Testis (tissue), 3 donors: ENCODE results near the gene CDH4. TPM values are rescaled to one million over a fixed set of nuclear protein-coding genes. Genes with fewer than 3 reads are reported as not detected.

Experiments
- DNase-seq: peaks from one replicate; pipeline ENCODE4 v3.0.0-alpha.2; 2019
- H3K27ac ChIP-seq, 2 donors: fragments of 200-600 bp; sonication (generic); one replicate each; pipeline ENCODE4 v1.5.1; 2019
- H3K27me3 ChIP-seq: fragments of 200-600 bp; sonication (generic); one replicate; pipeline ENCODE4 v1.5.1; 2019
- H3K36me3 ChIP-seq: fragments of 200-600 bp; sonication (generic); one replicate; pipeline ENCODE4 v1.5.1; 2017; ENCODE audit warnings: low read depth; ENCODE audit errors: missing control alignments
- H3K4me1 ChIP-seq: fragments of 200-600 bp; sonication (generic); one replicate; pipeline ENCODE4 v1.5.1; 2019
- H3K4me3 ChIP-seq, 2 donors: fragments of 200-600 bp; sonication (generic); one replicate each; pipeline ENCODE4 v1.5.1; 2017 to 2019
- H3K9me3 ChIP-seq: fragments of 200-600 bp; sonication (generic); one replicate; pipeline ENCODE4 v1.5.1; 2017
- POLR2A ChIP-seq: fragments of 450-650 bp; IDR thresholded peaks from one replicate; pipeline ENCODE4 v1.6.1; 2017; ENCODE audit warnings: antibody characterized with exemption, mild to moderate bottlenecking, moderate library complexity
- WGBS, 2 donors: methylation state at CpG; one replicate each; pipeline ENCODE4 v1.1.5; 2018; 5-methylcytosine and 5-hydroxymethylcytosine counted together
- intact Hi-C: fragments of 100-400 bp; cut with DNase I; formaldehyde crosslinking; loops from one replicate; pipeline ENCODE4 v1.15.1; 2023; ENCODE audit warnings: low total_unique reads
- polyA plus RNA-seq: library from polyadenylated mRNA; stranded (reverse); fragments of 350-450 nt; fragmentation: Illumina TruSeq; extraction: RNeasy Lipid Tissue Mini Kit (QIAGEN cat#74804); gene quantifications from one replicate; pipeline ENCODE4 v1.2.3, GENCODE V29; 2014; ENCODE audit warnings: low read depth, low replicate concordance; ENCODE audit not compliant: insufficient read depth
- total RNA-seq, 2 donors: library from RNA; depleted of rRNA; stranded (reverse); fragments of >200 nt; gene quantifications; one replicate each; pipeline ENCODE4 v1.2.3, GENCODE V29; 2016
- TF ChIP-seq, protein P1 (sequence below), 3 experiments: fragments of 450-650 bp in 2 of 3; fragments of 200-600 bp in 1 of 3; sonication (generic) in 1 of 3; IDR thresholded peaks; one replicate each; pipeline ENCODE4 v1.5.1; 2016 to 2019; ENCODE audit warnings: antibody characterized with exemption in 3 of 3, mild to moderate bottlenecking in 2 of 3, moderate library complexity in 1 of 3

CDH4 gene
- total and polyA plus RNA-seq, 3 donors from 2014 or later, result 1.4 to 3.3 (median 1.9) TPM

DNA sequence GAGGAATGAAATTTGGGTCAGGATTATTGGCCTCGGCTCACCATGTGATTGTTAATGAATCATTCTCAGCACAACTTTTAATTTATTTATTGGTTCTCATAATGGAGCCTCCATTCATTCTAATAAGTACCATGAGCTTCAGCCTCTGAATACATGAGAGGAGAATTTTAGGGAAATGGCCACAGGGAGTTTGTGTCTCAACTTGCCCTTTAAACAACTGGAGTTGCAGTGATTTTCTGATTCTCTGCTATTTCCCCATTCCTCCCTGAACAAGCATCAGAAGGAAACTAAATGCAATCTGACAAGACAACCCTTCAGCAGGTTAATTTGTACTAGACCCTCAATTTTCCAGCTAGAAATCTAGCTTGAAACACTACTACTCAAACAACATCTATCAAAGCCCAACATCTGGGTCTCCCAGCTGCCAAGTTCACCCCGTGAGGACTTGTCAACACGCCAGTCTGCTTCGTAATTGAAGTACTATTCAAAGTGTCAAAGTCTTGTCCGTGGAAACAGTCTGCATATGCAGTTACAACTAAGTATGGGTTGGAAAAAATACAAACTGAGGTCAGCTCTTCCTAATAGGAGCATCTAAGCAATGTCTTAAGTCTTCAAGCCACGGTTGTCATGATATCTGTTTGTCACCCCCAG, 235.4 kb downstream of the CDH4 start:
- Histone ChIP-seq H3K4me3 (no peak overlapping the region), H3K9me3 (no peaks in the 10 kb centered on the region), H3K4me1 (no peaks in the 10 kb centered on the region), H3K27ac (no peak overlapping the region), H3K27me3 (no peaks in the 10 kb centered on the region), H3K36me3 (no peaks in the 10 kb centered on the region)
- DNase-seq, result no peak
- intact Hi-C loops, result no loop called here
- WGBS, 2 donors, result 70 to 75% methylated on average over 6 of the region's 6 CpGs
- TF ChIP-seq, protein P1, sequence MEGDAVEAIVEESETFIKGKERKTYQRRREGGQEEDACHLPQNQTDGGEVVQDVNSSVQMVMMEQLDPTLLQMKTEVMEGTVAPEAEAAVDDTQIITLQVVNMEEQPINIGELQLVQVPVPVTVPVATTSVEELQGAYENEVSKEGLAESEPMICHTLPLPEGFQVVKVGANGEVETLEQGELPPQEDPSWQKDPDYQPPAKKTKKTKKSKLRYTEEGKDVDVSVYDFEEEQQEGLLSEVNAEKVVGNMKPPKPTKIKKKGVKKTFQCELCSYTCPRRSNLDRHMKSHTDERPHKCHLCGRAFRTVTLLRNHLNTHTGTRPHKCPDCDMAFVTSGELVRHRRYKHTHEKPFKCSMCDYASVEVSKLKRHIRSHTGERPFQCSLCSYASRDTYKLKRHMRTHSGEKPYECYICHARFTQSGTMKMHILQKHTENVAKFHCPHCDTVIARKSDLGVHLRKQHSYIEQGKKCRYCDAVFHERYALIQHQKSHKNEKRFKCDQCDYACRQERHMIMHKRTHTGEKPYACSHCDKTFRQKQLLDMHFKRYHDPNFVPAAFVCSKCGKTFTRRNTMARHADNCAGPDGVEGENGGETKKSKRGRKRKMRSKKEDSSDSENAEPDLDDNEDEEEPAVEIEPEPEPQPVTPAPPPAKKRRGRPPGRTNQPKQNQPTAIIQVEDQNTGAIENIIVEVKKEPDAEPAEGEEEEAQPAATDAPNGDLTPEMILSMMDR (IDR thresholded peaks at IDR 0.05), result no peak
- TF ChIP-seq POLR2A, result no peak

DNA sequence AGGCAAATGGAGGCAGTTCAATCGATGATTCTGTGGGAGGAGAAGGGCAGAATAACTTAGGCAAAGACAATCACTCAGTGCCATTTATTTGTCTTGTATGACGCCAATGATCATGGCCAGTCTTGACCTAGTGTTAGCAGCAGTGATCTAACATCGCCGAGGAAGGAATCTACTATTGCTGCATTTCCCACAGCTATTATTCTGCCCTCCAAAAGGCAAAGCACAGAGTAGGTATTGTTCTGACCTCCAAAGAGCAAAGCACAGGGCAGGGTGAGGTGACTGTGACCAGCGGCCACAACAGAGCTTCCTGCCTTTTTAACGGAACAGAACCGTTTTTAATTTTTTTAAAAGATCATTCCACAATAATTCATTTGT, 235.9 kb downstream of the CDH4 start:
- no peak overlapping the region for H3K4me3 ChIP-seq
- H3K27ac ChIP-seq, result no peak overlapping the region
- 78% methylated on average over 7 of the region's 7 CpGs for WGBS, 2 donors
- no peak for DNase-seq
- H3K4me1 ChIP-seq, result no peaks in the 10 kb centered on the region
- TF ChIP-seq, protein P1 (IDR thresholded peaks at IDR 0.05), result no peak
- TF ChIP-seq POLR2A, result no peak
- intact Hi-C loops, result no loop called here
- H3K9me3 ChIP-seq, result no peaks in the 10 kb centered on the region
- H3K27me3 ChIP-seq, result no peaks in the 10 kb centered on the region
- H3K36me3 ChIP-seq, result no peaks in the 10 kb centered on the region

DNA sequence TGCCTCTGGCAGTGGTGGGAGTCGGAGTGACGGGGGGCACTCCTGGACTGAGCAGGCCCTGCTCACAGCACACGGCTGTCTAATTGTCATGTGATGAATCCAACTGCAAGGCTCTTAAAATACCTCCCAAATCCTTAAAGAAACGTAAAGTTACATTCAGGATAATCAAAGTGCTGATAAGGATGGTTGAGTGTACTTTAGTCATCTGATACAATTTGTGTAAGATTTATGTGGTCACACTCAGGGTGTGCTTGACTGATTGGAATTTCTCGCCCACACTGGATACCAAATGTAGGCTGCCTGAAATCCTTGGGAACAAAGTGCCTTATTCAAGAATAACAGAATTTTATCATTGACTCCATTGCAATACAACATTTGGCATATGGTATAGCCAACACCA, 238.7 kb downstream of the CDH4 start:
- no peaks in the 10 kb centered on the region for H3K27me3 ChIP-seq
- no peak overlapping the region for H3K27ac ChIP-seq
- H3K4me3 ChIP-seq, result no peak overlapping the region
- no peak for DNase-seq
- TF ChIP-seq, protein P1 (IDR thresholded peaks at IDR 0.05), result no peak
- TF ChIP-seq POLR2A, result no peak
- no peaks in the 10 kb centered on the region for H3K36me3 ChIP-seq
- no peaks in the 10 kb centered on the region for H3K4me1 ChIP-seq
- intact Hi-C loops, result no loop called here
- whole genome bisulfite sequencing, 2 donors, result 66 to 73% methylated on average over 5 of the region's 5 CpGs
- H3K9me3 ChIP-seq, result no peaks in the 10 kb centered on the region

DNA sequence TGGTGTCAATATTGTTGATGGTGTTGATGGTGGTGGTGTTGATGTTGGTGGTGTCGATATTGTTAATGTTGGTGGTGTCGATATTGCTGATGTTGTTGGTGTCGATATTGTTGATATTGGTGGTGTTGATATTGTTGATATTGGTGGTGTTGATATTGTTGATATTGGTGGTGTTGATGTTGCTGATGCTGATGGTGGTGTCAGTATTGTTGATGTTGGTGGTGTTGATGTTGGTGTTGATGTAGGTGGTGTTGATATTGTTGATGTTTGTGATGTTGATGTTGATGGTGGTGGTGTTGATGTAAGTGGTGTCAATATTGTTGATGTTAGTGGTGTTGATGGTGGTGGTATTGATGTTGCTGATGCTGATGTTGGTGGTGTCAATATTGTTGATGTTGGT, 240.0 kb downstream of the CDH4 start:
- no peak for TF ChIP-seq POLR2A
- TF ChIP-seq, protein P1 (IDR thresholded peaks at IDR 0.05), result no peak
- Histone ChIP-seq H3K4me1 (no peaks in the 10 kb centered on the region), H3K9me3 (no peaks in the 10 kb centered on the region), H3K27me3 (no peaks in the 10 kb centered on the region), H3K36me3 (no peaks in the 10 kb centered on the region), H3K4me3 (no peak overlapping the region), H3K27ac (no peak overlapping the region)
- 86 to 93% methylated on average over 3 of the region's 3 CpGs for WGBS, 2 donors
- intact Hi-C loops, result no loop called here
- no peak for DNase-seq

DNA sequence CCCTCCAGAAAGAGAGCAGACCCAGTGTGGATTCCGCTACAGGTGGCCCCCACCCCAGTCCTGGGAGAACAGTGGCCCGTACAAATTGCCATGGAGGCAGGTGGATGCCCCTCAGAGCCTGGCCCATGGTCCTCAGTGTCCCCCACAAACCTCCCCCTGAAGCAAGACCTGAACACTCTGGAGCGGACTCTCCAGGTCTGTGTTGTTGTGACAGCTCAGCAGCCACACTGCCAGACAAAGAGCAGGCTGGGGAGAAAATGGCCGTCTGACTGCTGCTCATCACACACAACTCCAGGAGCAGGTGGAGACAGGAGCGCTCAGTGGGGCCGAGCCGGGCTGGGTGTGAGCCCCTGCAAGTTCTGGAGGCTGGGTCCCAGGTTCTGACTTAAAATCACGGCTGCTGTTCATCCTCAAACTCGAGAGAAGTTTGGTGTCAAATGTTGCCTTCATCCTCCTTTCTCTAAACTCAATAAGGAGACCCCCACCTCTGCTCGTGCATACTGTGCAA, 241.8 kb downstream of the CDH4 start:
- Histone ChIP-seq H3K9me3 (no peaks in the 10 kb centered on the region), H3K36me3 (no peaks in the 10 kb centered on the region), H3K4me1 (no peaks in the 10 kb centered on the region), H3K27me3 (no peaks in the 10 kb centered on the region), H3K4me3 (no peak overlapping the region), H3K27ac (no peak overlapping the region)
- 82 to 85% methylated on average over 9 to 10 of the region's 10 CpGs for WGBS, 2 donors
- DNase-seq, result no peak
- intact Hi-C loops, result no loop called here
- TF ChIP-seq, protein P1 (IDR thresholded peaks at IDR 0.05), result no peak
- TF ChIP-seq POLR2A, result no peak
